Bone marrow (tissue), 2 donors: ENCODE results near the gene IFNGR1.
"Not testable (repeated sequence)": the region's sequence is repeated elsewhere in the genome, so short reads cannot be mapped to it uniquely, and the experiment has no call there.

ENCODE experiments used
- DNase-seq, 2 donors: peaks; one replicate each; lab custom pipeline; 2025; lab: John Stamatoyannopoulos, UW

Gene IFNGR1

DNA sequence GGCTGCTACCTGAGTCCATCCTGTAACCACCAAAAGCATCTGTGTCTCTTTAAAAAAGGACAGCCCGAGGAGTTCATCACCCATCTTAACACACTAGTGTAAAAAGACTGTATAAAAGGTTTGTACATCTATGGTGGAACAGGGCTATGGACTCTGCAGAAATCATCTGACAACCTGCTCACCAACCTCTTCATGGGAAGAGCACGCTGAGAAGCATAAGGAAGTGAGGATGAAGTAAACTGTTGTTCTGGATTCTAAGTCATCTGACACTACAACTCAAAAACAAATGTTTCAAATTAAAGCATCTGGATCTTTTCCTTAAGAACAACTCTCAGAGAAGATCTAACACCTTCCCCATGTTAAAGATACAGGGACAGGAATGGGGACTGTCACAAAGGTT is 5.4 kb downstream of the IFNGR1 start:
- no peak for DNase-seq

DNA sequence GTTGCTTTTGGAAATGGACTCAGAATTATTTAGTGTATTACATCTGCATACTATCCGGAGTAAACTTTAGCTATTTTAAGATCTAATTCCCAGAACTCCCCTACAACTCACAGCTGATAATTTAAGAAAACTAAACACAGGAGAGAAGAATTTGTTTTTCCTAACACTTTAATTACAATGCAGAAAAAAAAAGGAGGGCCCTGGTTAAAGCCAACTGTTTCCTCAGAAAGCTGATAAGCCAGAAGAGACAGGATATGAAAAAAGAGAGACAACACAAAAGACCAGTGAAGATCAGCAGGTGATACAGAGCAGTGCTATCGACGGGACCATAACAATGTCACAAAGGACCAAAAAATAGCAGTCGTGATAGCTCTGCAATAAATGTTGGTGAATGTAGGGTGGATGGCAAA is 5.8 kb downstream of the IFNGR1 start:
- peak in 1 of 2 donors; percentile 32 for DNase-seq

DNA sequence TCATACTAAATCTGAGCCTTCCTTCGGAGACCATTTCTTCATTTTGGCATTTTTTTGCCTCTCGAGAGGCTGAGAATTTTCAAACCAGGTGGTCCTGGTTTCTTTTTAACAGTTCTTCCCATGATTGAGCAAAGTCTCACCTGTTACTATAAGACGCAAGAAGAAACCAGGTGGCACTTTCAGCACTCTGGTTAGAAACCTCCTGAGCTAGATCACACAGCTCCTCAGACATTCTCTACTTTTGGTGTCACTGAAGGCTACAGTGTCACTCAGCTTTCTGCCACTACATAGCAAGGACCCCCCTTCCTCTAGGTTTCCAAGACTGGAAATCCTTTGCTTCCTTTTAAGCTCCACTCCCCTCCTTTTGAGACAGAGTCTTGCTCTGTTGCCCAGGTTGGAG is 7.3 kb downstream of the IFNGR1 start:
- DNase-seq, result no peak

DNA sequence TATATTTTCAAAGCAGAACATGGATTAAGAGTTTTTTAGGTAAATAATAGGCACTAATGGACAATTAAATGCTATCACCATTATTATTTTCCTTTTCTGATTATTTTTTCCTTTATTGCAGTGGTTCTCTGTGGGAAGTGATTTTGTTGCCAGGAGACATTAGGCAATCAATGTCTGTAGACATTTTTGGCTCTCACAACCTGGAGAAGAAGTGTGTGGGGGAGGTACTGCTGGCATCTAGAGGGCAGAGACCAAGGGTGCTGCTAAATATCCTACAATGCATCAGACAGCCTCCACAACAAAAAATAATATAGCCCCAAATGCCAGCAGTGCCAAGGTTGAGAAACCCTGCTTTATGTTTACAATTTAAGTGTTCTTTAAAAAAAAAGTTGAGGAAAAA is 8.3 kb downstream of the IFNGR1 start:
- no peak for DNase-seq

DNA sequence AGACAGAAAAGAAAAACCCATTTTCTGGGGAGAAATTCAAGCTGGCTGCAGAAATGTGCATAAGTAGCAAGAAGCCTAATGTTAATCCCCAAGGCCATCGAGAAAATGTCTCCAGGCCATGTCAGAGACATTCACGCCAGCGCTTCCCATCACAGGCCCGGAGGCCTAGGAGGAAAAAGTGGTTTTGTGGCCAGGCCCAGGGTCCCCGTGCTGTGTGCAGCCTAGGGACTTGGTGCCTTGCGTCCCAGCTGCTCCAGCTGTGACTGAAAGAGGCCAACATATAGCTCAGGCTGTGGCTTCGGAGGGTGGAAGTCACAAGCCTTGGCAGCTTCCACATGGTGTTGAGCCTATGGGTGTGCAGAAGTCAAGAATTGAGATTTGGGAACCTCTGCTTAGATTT is 10.9 kb downstream of the IFNGR1 start:
- DNase-seq, result no peak

DNA sequence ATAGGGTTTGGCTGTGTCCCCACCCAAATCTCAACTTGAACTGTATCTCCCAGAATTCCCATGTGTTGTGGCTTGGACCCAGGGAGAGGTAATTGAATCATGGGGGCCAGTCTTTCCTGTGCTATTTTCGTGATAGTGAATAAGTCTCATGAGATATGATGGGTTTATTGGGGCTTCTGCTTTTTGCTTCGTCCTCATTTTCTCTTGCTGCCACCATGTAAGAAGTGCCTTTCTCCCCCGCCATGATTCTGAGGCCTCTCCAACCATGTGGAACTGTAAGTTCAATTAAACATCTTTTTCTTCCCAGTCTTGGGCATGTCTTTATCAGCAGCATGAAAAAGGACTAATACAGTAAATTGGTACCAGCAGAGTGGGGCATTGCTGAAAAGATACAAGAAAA is 11.7 kb downstream of the IFNGR1 start:
- DNase-seq, result not testable (repeated sequence)

DNA sequence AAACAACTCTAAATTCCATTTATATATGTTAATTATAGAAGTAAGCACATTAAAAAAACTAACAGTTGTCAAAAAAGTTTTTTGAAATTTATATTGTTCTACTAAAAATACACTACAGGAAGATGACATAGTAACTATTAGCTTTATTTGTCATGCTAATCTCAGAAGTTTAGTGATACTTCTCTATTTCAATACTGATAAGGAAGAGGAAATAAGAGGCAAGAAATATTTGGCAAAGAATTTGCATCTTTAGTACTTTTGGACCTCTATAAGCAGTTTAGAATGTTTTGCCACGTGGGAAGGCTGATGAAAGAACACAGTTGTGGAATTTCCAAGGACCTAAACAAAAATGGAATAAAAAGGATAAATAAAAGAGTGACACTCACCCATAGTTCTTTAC is 12.6 kb downstream of the IFNGR1 start:
- DNase-seq, result no peak

DNA sequence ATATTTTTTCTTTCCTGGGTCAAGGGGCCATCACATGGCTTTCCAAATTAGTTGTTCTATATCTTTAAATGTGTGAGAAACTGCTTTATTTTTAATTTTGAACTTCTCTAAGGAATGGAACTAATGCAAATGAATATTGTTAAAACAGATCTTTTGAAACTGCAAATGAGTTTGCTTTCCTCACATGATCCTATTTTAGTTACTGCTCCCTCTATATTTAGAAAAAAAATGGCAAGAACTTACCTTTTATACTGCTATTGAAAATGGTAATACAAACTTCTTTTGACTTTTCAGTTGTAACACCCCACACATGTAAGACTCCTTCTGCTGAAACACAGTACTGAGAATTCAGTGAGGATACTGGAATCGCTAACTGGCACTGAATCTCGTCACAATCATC is 15.9 kb downstream of the IFNGR1 start:
- no peak for DNase-seq

DNA sequence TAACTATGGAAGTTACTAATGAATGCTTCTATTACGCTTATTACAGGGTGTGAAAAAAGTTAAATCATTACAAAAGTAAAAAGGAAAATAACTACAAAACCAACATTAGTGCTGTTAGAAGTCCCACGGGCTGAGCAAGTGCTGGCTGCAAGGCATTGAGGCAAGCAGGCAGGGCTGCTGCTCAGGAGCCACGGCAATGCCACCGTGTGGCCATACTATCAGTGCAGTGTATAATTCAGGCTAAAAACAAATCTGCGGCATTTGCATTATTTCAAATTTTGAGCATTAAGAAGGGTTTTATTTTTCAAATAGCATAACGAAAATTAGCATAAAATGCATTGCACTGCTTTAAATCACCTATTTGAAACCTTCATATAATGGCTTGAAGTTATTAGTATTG is 17.1 kb downstream of the IFNGR1 start:
- no peak for DNase-seq

DNA sequence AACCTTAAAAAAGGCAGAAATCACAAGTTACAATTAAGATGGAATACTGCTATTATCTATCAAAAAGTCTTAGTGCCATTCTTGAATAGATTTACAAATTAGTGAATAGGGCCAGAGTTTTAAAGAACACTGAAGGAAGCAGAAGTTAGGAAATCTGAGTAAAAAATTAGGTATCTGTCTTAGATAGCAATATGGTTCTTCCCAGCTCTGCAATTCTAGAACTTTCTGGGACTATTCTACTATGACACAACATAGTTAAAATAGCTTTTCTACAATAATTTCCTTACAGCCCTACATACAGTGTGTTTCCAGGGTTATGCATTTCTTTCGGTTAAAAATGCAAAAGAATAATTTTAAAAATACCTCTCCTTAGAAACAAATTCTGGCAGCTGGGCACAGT is 18.2 kb downstream of the IFNGR1 start:
- DNase-seq, result no peak

DNA sequence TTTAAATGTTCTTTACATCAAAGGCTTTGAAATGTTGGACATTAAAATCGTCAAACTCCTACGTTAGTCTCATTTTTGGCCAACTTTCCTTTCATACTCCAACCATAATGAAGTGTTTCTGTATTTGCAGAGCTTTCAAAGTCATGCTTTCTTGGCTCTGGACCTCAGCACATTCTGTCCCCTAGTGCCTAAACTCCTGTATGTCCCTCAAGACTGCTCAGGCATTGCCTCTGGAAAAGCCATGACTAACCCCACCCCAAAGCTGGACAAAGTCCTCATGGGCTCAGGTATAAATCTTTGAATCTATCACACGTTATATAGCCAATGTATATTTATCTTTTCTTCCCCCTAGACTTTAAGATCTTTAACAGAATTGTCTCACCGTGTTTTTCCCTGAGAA is 18.9 kb downstream of the IFNGR1 start:
- DNase-seq, result no peak

DNA sequence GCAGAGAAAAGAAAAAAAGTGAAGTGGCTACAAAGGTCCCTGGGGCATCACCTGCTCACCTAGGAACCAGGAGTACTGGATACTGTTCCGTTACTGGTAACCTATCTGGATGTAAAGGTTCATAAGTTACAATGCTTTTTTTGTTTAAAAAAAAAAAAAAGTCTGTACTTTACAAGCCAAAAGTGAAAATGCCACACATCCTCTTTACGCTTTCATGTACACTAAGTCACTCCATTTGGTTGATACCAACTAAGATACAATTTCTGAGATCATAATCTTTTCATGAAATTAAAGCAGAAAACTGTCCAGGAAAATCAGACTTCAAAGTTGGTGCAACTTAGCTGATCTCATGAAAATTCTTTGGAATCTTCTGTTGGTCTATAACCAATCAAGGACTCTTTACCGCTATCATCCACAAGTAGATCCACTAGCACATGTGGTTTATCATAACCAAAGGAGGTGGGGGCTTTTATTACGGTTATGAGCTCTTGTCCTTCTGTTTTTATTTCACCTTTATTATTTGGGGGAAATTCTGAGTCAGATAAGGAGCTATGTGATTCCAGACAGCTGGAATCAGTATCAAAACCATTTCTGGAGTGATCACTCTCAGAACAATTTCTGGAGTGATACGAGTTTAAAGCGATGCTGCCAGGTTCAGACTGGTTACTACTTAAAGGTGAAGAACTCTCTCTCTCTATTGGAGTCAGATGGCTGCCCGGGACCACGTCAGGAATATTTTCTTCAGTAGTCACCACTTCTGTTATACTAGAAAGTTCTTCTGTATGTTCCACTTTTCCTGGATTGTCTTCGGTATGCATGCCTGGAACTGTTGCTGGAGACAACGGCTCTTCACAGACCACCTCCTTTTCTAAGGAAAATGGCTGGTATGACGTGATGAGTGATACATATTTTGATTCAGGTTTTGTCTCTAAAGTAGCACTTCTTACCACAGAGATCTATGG is 21.2 kb downstream of the IFNGR1 start:
- no peak for DNase-seq

DNA sequence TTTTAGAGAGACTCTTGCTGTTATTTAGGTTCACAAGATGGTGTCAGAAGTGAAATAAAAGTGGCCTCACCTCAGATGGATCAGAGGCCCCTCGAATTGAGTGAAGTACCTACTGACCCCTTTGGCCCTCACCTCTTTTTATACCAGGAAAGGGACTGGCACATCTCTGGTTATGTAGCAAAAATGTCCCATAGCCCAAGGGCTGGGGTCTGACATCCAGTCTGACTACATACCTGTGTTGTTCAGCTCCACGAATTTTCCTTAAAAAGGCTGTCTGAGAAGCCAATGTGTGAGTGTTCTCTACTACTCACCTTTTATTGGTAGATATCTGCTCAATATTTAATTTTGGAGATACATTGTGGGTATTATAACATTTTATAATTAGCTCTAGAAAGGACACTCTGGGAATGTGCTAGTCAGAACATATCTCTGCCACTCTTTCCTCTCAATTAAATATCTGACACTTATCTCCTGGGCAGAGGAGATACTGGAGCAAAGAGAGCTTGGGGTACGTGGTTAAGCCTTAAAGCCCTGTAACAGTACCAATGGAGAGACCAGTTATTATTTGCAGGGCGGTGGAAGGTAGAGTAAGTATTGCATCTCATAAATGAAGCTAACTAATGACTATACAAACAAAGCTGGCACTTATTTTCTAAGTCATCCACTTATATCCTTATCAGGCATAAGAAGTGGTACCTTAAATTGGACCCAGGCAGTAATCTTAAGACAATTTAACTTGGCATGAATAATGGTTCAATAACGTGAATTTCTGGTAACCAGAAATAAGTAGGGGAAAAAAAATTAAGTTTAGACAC is 25.7 kb downstream of the IFNGR1 start:
- no peak for DNase-seq

DNA sequence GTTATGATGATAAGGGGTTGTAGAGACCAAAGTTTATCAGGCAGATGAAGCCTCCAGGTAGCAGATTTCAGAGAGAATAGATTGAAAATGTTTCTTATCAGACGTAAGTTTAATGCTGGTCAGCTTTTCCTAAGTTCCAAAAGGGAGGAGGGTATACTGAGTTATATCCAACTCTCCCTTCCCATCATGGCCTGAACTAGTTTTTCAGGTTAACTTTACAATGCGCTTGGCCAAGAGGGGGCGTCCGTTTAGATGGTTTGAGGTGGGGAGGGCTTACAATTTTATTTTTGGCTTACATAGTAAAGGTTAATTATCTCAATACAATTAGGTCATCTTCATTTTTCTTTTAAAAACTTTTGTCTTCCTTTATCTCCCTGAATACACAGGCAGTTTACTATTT is 26.4 kb downstream of the IFNGR1 start:
- DNase-seq, result no peak

DNA sequence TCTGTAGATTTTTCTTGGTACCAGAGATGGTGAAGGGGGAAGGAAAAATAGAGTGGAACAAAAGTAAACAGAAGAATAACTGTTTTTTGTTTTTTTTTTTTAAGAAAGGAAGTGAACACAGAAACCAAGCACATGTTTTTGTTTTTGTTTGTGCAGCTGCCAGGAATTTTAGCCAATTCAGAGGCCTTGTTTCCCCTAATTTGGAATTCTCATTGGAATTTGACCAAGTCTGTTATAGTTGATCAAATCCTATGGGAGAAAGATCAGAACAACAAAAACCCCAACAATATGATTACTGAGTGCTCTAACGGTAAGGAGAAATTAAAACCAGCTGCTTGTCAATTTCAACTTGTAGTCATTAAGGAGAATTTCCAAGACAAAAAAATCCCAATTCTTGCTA is 27.5 kb downstream of the IFNGR1 start:
- DNase-seq, result no peak

DNA sequence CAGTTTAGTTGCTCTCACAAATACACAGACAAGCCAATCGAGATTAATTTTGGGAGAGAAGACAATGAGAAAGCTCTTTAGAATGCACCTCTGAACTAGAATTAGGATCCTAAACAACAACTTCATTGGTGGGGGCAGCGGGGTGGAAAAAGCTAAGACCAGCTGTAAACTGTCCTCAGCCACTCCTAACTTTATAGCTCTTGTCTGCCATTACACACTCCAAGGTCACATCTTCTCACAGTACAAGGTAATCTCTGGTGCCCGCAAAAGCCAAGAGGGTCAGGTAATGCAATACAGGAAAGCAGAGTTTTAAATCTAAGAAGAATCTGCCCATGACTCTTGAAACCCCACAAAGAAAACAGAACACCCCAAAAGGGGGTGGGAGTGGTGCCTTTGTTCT is 27.9 kb downstream of the IFNGR1 start:
- DNase-seq, result no peak

DNA sequence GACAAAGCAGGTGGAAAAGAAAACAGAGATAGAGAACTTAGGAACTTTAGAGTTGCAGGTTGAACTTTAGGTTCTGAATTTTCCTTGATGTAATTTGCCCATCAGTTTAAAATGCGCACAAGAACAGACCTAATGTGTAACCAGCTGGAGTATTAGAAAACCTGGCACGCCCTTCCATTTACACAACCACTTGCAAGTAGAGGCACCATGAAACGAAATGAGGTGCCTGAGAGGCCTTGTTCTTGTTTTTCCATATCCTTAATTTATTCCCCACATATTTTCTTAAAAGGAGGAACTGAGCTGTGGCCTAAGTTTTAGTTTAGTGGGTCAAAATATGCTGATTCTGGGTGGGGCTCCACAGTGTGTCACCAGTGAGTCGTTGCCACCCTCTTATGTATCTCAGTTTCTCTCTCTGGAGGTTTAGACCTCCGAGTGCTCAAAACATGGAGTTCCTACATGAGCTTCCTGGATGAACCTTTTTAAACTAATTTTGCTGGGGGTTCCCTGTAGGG is 28.5 kb downstream of the IFNGR1 start:
- DNase-seq, result no peak

DNA sequence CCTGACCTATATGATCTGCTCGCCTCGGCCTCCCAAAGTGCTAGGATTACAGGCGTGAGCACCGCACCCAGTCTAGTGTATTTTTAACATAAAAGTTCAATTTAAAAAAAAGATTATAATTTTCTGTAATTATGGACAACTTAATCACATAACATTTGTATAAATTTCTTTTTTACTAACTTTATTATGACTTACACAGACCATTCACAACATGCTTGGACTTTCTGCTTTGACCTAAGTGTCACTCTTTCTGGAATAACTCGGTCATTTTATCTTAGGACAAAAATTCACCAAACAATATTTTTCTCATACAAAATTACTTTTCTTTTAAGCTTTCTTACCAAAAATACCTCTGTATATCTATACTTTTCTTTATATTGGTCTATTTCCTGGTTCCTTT is 30.3 kb downstream of the IFNGR1 start:
- DNase-seq, result no peak

DNA sequence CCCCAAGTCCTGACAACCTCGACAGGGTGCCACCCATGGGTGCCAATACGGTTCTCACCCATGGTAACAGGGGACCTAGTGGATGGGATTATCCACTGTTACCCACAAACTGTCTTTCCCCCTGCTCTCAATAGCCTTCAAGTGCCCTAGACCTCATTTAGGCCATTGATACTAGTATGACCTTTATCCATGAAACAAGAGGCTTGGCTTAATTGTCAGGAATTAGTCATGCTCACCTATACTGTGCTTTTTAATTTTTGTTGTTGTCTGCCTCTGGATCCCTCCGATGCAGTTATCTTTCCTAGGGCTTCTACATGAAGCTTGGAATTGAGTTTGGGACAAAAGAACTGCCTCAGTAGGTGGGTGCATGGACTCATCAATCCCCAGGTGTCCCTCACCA is 33.9 kb downstream of the IFNGR1 start:
- DNase-seq, result no peak

DNA sequence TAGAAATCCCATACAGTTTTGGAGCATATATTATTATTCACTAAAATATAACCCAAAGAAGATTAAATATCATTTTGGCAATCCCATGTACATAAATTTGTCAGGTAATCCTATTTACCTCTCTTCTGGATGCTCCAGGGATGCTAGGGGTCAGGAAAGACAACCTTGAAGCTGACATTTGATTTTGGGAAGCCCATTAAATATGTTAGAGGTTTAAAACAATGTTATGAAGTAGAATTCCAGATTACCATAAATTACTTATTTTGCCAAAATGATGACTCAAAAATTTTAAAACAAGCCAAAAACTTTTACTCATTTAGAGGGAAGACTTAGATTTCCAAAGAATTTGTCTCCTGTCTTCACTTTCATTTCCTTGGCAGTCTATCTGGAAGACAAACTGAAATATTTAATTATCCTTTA is 36.5 kb downstream of the IFNGR1 start:
- DNase-seq, result no peak

DNA sequence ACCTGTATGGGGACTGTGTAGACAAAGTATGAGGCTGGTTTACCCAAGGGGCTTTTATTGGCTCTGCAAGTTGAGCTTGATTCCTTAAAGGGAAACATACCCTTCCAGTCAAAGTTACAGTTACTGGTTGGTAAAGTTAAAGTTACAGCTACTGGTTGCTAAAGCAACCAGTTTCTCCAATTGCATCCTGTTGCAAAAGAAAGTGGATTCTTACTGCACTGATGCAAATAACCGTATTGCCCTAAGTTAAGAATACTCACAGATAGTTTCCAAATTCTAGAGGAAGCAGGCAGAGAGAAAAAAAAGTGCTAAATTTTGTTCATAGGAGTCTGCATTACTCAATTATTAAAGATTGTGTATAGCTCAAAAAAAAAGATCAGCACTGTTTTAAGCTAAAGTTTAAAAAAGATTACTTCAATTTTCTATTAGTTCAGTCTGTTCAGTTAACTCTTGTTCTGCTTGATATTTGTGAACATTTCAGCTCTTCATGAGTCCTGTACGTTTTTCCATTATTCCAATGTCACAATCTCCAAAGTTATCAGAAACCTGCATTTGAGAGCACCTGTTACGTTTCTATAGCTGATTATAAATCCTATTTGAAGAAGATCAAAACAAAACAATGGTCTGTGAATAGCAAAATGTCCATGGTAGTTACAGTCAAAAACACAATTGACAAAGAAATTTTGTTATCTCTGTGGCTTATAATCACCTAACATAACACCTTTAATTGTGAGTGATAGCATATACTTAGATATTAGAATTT is 37.1 kb downstream of the IFNGR1 start:
- DNase-seq, result no peak

DNA sequence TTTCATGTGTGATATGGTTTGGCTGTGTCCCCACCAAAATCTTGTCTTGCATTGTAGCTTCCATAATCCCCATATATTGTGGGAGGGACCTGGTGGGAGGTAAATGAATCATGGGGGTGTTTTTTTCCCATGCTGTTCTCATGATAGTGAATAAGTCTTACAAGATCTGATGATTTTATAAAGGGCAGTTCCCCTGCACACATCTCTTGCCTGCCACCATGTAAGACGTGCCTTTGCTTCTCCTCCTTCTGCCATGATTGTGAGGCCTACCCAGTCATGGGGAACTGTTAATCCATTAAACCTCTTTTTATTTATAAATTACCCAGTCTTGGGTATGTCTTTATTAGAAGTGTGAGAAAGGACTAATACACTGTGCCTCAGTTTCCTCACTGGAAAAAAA is 41.6 kb downstream of the IFNGR1 start:
- DNase-seq, result no peak
